ENCODE data around the gene HES6.

DNA sequence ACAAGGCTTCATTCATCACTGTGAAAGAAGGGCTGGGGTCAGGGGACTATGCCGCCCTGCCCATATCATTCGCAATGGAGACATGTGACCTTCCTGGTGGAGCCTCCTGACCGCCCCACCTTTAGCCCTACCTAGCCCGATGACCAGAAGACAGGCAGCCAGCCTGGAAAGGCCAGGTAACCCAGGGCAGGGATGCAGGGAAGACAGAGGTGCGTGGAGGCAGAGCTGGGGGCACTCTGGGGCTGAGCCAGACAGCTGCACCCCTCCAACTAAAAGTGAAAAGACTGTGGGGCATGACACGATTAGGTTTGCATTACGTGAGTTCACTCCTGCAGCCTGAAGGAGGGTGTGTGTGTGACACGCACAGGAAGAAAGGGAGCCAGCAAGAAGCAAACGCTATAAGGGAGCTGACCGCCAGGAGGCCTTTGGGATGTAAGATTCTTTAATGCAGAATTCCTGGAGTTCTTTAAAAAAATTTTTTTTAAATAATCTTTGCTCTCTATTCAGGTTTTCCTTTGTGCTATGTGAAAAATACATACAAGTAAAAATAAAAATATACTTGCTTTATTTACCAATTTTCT, 3.7 kb upstream of the HES6 start:
- TF ChIP-seq FOXP2 (optimal IDR thresholded peaks at IDR 0.05; ENCODE audit: borderline replicate concordance, extremely low read depth, extremely low read length, insufficient read depth) (no peak), TAF1 (IDR thresholded peaks at IDR 0.05; ENCODE audit: borderline replicate concordance, insufficient read depth, low read length) (no peak)
- TF ChIP-seq, protein P1, sequence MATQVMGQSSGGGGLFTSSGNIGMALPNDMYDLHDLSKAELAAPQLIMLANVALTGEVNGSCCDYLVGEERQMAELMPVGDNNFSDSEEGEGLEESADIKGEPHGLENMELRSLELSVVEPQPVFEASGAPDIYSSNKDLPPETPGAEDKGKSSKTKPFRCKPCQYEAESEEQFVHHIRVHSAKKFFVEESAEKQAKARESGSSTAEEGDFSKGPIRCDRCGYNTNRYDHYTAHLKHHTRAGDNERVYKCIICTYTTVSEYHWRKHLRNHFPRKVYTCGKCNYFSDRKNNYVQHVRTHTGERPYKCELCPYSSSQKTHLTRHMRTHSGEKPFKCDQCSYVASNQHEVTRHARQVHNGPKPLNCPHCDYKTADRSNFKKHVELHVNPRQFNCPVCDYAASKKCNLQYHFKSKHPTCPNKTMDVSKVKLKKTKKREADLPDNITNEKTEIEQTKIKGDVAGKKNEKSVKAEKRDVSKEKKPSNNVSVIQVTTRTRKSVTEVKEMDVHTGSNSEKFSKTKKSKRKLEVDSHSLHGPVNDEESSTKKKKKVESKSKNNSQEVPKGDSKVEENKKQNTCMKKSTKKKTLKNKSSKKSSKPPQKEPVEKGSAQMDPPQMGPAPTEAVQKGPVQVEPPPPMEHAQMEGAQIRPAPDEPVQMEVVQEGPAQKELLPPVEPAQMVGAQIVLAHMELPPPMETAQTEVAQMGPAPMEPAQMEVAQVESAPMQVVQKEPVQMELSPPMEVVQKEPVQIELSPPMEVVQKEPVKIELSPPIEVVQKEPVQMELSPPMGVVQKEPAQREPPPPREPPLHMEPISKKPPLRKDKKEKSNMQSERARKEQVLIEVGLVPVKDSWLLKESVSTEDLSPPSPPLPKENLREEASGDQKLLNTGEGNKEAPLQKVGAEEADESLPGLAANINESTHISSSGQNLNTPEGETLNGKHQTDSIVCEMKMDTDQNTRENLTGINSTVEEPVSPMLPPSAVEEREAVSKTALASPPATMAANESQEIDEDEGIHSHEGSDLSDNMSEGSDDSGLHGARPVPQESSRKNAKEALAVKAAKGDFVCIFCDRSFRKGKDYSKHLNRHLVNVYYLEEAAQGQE (IDR thresholded peaks at IDR 0.05; ENCODE audit: insufficient read depth in 1 of 2, low read depth in 2 of 2, low read length in 2 of 2) = no peak

Data from PFSK-1 (cell line).